Neutrophil (primary cell): ENCODE results near the gene WDR27.

Source experiments
- H3K27ac ChIP-seq: fragments of 200-600 bp; sonication (generic); 2 replicates; pipeline ENCODE4 v1.5.1; 2016; ENCODE audit warnings: mild to moderate bottlenecking, moderate library complexity
- H3K27me3 ChIP-seq: fragments of 200-600 bp; sonication (generic); 2 replicates; pipeline ENCODE4 v1.6.0; 2016; ENCODE audit warnings: mild to moderate bottlenecking
- H3K36me3 ChIP-seq: fragments of 200-600 bp; sonication (generic); 2 replicates; pipeline ENCODE4 v1.5.1; 2017
- H3K4me1 ChIP-seq, 2 experiments: fragments of 200-600 bp in 1 of 2; sonication (generic) in 1 of 2; 1 replicate in 1 of 2; 2 replicates in 1 of 2; pipeline versions ENCODE4 v1.5.1 to v1.6.1; 2013 to 2016; ENCODE audit warnings: low read depth in 1 of 2, low read length in 1 of 2, mild to moderate bottlenecking in 1 of 2, moderate library complexity in 1 of 2; ENCODE audit not compliant: control insufficient read depth in 1 of 2, insufficient read depth in 1 of 2
- H3K4me3 ChIP-seq, 2 experiments: fragments of 200-600 bp in 1 of 2; sonication (generic) in 1 of 2; 1 replicate in 1 of 2; 2 replicates in 1 of 2; pipeline ENCODE4 v1.5.1; 2013 to 2016; ENCODE audit warnings: low read depth in 1 of 2, low read length in 1 of 2, mild to moderate bottlenecking in 1 of 2, moderate library complexity in 1 of 2
- H3K9me3 ChIP-seq: fragments of 200-600 bp; sonication (generic); 2 replicates; pipeline ENCODE4 v1.5.1; 2016
- TF ChIP-seq, protein P1 (sequence below): fragments of 200-600 bp; sonication (generic); IDR thresholded peaks from 2 replicates; pipeline ENCODE4 v1.5.1; 2016; ENCODE audit warnings: antibody characterized with exemption

The WDR27 gene

DNA sequence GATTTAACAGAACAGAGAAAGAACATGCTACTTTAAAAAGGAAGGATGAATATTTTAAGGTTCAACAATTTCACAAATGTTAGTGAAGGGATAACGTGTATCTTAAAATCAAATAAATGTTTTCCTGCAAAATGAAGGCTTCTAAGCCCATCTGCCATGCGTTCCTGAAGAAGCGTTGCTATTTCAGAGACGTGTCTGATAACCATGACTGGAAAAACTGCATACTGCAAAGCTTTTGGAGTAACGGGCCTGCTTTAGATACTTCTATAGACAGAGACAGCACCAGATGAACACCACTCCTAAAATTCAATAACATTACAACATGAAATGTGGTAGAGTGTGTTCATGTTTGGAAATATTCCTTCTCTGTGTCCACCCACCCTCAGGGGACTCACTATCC lies 126.0 kb downstream of the WDR27 start:
- Histone ChIP-seq H3K4me1 (no peaks in the 10 kb centered on the region), H3K4me3 (no peak overlapping the region), H3K9me3 (no peaks in the 10 kb centered on the region), H3K27ac (no peak overlapping the region), H3K27me3 (no peaks in the 10 kb centered on the region), H3K36me3 (no peaks in the 10 kb centered on the region)
- TF ChIP-seq, protein P1, sequence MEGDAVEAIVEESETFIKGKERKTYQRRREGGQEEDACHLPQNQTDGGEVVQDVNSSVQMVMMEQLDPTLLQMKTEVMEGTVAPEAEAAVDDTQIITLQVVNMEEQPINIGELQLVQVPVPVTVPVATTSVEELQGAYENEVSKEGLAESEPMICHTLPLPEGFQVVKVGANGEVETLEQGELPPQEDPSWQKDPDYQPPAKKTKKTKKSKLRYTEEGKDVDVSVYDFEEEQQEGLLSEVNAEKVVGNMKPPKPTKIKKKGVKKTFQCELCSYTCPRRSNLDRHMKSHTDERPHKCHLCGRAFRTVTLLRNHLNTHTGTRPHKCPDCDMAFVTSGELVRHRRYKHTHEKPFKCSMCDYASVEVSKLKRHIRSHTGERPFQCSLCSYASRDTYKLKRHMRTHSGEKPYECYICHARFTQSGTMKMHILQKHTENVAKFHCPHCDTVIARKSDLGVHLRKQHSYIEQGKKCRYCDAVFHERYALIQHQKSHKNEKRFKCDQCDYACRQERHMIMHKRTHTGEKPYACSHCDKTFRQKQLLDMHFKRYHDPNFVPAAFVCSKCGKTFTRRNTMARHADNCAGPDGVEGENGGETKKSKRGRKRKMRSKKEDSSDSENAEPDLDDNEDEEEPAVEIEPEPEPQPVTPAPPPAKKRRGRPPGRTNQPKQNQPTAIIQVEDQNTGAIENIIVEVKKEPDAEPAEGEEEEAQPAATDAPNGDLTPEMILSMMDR: no peak

DNA sequence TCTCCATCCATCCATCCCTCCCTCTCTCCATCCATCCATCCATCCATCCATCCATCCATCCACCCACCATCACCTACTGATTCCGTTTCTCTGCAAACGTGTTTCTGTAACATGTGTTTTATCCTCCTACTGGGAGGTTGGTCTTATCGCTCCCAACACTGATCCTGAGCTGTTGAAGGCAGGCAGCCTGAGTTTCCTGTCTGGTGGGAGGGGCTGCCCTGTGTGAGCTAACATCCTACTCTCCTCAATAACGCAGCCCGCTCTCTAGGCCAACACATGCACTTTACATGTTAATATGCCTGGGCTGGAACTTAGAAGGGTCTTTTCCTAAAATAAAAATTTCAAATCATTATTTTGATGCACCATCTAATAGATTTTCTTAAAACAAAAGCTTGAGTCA lies 126.5 kb downstream of the WDR27 start:
- Histone ChIP-seq H3K27ac (no peak overlapping the region), H3K36me3 (no peaks in the 10 kb centered on the region), H3K9me3 (no peaks in the 10 kb centered on the region), H3K4me1 (no peaks in the 10 kb centered on the region), H3K27me3 (no peaks in the 10 kb centered on the region), H3K4me3 (no peak overlapping the region)
- TF ChIP-seq, protein P1: no peak

DNA sequence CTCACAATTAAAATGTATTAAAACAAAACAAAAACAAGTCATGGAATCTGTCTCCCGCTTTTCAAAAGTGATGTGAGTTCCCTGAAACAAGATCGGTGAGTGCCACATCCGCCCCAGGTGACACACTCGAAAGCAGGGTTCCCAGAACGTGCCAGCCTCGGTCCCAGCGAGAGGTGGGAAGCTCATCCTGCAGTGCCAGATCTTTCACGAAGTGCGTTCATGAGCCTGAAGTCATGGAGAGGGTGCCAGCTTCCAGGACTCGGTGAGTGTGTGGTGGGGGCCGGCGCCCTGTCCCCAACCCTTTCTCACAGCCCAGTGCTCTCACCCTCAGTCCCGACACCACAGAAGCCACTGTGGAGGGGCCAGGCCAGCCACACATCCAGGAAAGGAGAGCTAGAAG lies 127.4 kb downstream of the WDR27 start:
- H3K27me3 ChIP-seq: no peaks in the 10 kb centered on the region
- H3K4me3 ChIP-seq: no peak overlapping the region
- no peaks in the 10 kb centered on the region for H3K9me3 ChIP-seq
- TF ChIP-seq, protein P1: no peak
- no peaks in the 10 kb centered on the region for H3K4me1 ChIP-seq
- no peak overlapping the region for H3K27ac ChIP-seq
- no peaks in the 10 kb centered on the region for H3K36me3 ChIP-seq

DNA sequence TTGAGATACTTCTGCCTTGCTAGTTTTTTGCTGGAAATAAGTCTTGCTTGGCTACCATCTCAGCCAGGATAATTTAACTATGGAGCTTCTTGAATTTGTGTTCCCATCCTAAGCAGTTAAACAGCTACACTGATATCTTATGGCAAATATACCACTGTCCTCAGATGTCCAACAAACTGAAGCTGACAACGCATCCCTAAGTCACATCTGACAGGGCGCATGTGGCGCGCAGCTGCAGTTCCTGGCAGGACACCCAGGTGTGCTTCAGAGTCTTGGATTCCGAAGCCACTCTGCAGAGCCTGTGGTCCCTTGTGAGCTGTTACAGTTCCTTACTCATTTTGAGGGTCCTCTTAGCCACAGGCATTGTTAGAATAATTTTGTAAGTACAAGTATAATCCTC lies 127.9 kb downstream of the WDR27 start:
- H3K4me3 ChIP-seq: no peak overlapping the region
- no peak overlapping the region for H3K27ac ChIP-seq
- H3K9me3 ChIP-seq: no peaks in the 10 kb centered on the region
- no peaks in the 10 kb centered on the region for H3K36me3 ChIP-seq
- no peaks in the 10 kb centered on the region for H3K27me3 ChIP-seq
- TF ChIP-seq, protein P1: no peak
- no peaks in the 10 kb centered on the region for H3K4me1 ChIP-seq

DNA sequence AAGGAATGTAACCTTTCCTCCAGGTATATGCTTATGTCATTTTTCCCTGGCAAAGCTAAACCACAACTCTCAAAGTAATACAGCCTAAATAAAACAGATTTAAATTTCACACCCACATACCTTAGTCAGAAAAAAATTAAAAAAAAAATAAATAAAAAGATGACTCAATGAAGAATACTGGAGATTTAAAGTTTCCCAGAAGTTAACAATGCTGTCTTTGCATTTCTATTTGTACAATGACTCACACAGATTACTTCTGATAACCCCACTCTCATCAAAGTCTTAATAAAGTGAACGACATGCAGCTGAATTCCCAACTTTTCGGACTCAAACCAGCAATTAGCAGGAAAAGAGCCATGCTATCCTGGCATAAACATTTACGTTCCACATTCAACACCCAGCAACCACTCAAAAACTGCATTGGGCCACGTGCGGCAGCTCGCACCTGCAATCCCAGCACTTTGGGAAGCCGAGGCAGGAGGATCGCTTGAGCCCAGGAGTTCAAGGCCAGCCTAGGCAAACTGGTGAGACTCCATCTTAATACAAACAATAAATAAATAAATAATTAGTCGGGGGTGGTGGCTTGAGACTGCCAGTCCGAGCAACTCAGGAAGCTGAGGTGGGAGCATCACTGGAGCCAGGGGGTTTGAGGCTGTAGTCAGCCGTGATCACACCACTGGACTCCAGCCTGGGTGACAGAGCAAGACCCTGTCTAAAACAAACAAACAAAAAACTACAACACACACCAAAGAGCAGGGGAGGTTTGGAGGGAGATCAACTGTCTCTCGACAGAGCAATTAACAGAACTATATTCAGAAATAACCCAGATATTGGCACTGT lies 130.5 kb downstream of the WDR27 start:
- Histone ChIP-seq H3K27ac (no peak overlapping the region), H3K9me3 (no peaks in the 10 kb centered on the region), H3K4me3 (no peak overlapping the region), H3K4me1 (no peaks in the 10 kb centered on the region), H3K27me3 (no peaks in the 10 kb centered on the region), H3K36me3 (no peaks in the 10 kb centered on the region)
- TF ChIP-seq, protein P1: no peak
